Measurements from ENCODE around the gene DNAJB1. TPM values are rescaled to one million over a fixed set of nuclear protein-coding genes. Genes with fewer than 3 reads are reported as not detected.

The DNAJB1 gene
- total and polyA plus RNA-seq, 2 experiments from 2014 or later: 43.2 to 53.3 TPM

GRCh38 chr19:14507704-14508542, 10.3 kb downstream of the DNAJB1 start:
- peaks cover 7% of the 10 kb centered on the region; the same call in 1 of the 2 replicates for H3K4me1 ChIP-seq (ENCODE audit: insufficient read depth)
- H3K9me2 ChIP-seq (ENCODE audit: insufficient read depth): no peaks in the 10 kb centered on the region
- H3K27me3 ChIP-seq (ENCODE audit: insufficient read depth): no peaks in the 10 kb centered on the region
- H3K27ac ChIP-seq (ENCODE audit: low read depth): no peak overlapping the region
- Mint-ChIP-seq H3K27me3 (ENCODE audit: insufficient read depth, low read depth, poor library complexity) (peaks cover 15% of the 10 kb centered on the region), H3K36me3 (ENCODE audit: low read depth) (no peaks in the 10 kb centered on the region), H3K27ac (no peak overlapping the region), H3K9me3 (no peaks in the 10 kb centered on the region), H3K4me3 (no peak overlapping the region), H3K4me1 (peaks cover 13% of the 10 kb centered on the region)
- no peak for DNase-seq (ENCODE audit: low spot score)
- H3K79me2 ChIP-seq (replicated peaks; ENCODE audit: insufficient read depth): no peaks in the 10 kb centered on the region
- no peak overlapping the region for H3K4me3 ChIP-seq
- H4K20me1 ChIP-seq (replicated peaks; ENCODE audit: insufficient read depth): no peaks in the 10 kb centered on the region
- no peak for ATAC-seq
- H3K4me2 ChIP-seq: no peak overlapping the region
- H2AFZ ChIP-seq: no peak overlapping the region
- TF ChIP-seq CTCF (conservative IDR thresholded peaks at IDR 0.05; ENCODE audit: low read depth in 2 of 2): no peak
- no peak for TF ChIP-seq POLR2AphosphoS5 (IDR thresholded peaks at IDR 0.05; ENCODE audit: low read depth)
- no peak for TF ChIP-seq STAT1 (IDR thresholded peaks at IDR 0.05; ENCODE audit: unreplicated experiment)
- no peak for TF ChIP-seq JUNB (IDR thresholded peaks at IDR 0.05; ENCODE audit: unreplicated experiment)
- TF ChIP-seq ZNF331 (CRISPR knock-in tag; IDR thresholded peaks at IDR 0.05; ENCODE audit: low read depth): no peak
- no peak for TF ChIP-seq EZH2phosphoT487 (IDR thresholded peaks at IDR 0.05; ENCODE audit: unreplicated experiment)
- no peak for TF ChIP-seq EZH2 (IDR thresholded peaks at IDR 0.05; ENCODE audit: low read depth, unreplicated experiment)
- no peak for TF ChIP-seq CREB1 (CRISPR knock-in tag; IDR thresholded peaks at IDR 0.05; ENCODE audit: low read depth)
- no peak for TF ChIP-seq REST (IDR thresholded peaks at IDR 0.05; ENCODE audit: unreplicated experiment)
- TF ChIP-seq ETS1 (IDR thresholded peaks at IDR 0.05): no peak
- H3K36me3 ChIP-seq (ENCODE audit: insufficient read depth): no peaks in the 10 kb centered on the region
- H3F3A ChIP-seq (replicated peaks; ENCODE audit: low read depth): 0 out of 2 replicates have a peak, but pooled peaks cover 4% of the 10 kb centered on the region

All from GM23338 (cell line).